Measurements from ENCODE around the gene FAM47E. TPM values are rescaled to one million over a fixed set of nuclear protein-coding genes. Genes with fewer than 3 reads are reported as not detected.

The FAM47E gene
- total and polyA plus RNA-seq, 2 of the 8 experiments (the other 6 are each of a cell fraction or from before 2014, with no cell fraction given) = 1.3 to 1.4 TPM

GRCh38 chr4:76246025-76246424, 5.5 kb upstream of the FAM47E start:
- no peak for DNase-seq (ENCODE audit: low read depth in 1 of 2, low spot score in 2 of 2)
- no peak overlapping the region for H2BK15ac ChIP-seq (ENCODE audit: low read length)
- H4K91ac ChIP-seq (replicated peaks; ENCODE audit: insufficient read length, low read length) = no peak overlapping the region
- H3K9me3 ChIP-seq (ENCODE audit: insufficient read depth in 2 of 2, low read depth in 1 of 2, low read length in 1 of 2) = no peaks in the 10 kb centered on the region; a peak in 1 of 4 replicates
- CTCF ChIA-PET (ENCODE audit: partially characterized antibody) = interaction anchor here (1.0 to 1.5 kb wide), 2 partner anchors 11 to 66 kb away, joined by 3 to 4 read pairs; no protein-coding TSS in a partner anchor
- no peak overlapping the region for H3K27ac ChIP-seq (ENCODE audit: low read depth, low read length)
- H2BK12ac ChIP-seq (ENCODE audit: low read depth, low read length) = no peak overlapping the region
- H3K9ac ChIP-seq (replicated peaks in 1 of 4; ENCODE audit: extremely low read depth in 1 of 4, low read depth in 3 of 4, low read length in 3 of 4) = no peak overlapping the region
- H4K8ac ChIP-seq (ENCODE audit: extremely low read depth, insufficient read depth, low read length) = no peak overlapping the region
- H3K79me2 ChIP-seq (ENCODE audit: control insufficient read depth in 1 of 2, insufficient read depth in 2 of 2, low read length in 2 of 2) = no peaks in the 10 kb centered on the region
- no peak overlapping the region for H2AK5ac ChIP-seq (ENCODE audit: low read depth, low read length)
- POLR2A ChIA-PET (ENCODE audit: partially characterized antibody) = interaction anchor here (0.9 to 1.2 kb wide), 2 partner anchors 25 to 33 kb away, joined by 3 read pairs; no protein-coding TSS in a partner anchor
- H4K20me1 ChIP-seq (replicated peaks in 1 of 2; ENCODE audit: control insufficient read depth in 1 of 2, insufficient read depth in 2 of 2, low read length in 2 of 2) = no peaks in the 10 kb centered on the region
- H4K5ac ChIP-seq (ENCODE audit: insufficient read length, low read depth, low read length) = no peak overlapping the region
- no peak for FAIRE-seq
- no peak overlapping the region for H3K18ac ChIP-seq (ENCODE audit: extremely low read depth, low read length)
- H2BK20ac ChIP-seq (ENCODE audit: low read length) = no peak overlapping the region
- H3K36me3 ChIP-seq (ENCODE audit: control insufficient read depth in 2 of 4, insufficient read depth in 4 of 4, low read length in 3 of 4) = no peaks in the 10 kb centered on the region
- H3K4me2 ChIP-seq (ENCODE audit: insufficient read depth in 1 of 2, low read depth in 2 of 2, low read length in 2 of 2) = no peak overlapping the region
- no peak overlapping the region for H3K4me3 ChIP-seq (ENCODE audit: extremely low read depth in 1 of 4, insufficient read depth in 2 of 4, low read depth in 3 of 4, low read length in 4 of 4)
- peaks cover 0 to 2% (median under 1%) of the 10 kb centered on the region in 4 experiments; a peak in 3 of 7 replicates for H3K27me3 ChIP-seq (replicated peaks in 1 of 4; ENCODE audit: control insufficient read depth in 3 of 4, extremely low read depth in 1 of 4, insufficient read depth in 3 of 4, low read length in 3 of 4)
- H3K56ac ChIP-seq (replicated peaks; ENCODE audit: insufficient read length, low read depth, low read length) = no peak overlapping the region
- H3K14ac ChIP-seq (ENCODE audit: insufficient read length) = no peak overlapping the region
- no peak overlapping the region for H3K23ac ChIP-seq (ENCODE audit: insufficient read length)
- no peak overlapping the region for H3K4ac ChIP-seq (replicated peaks; ENCODE audit: insufficient read length, low read depth, low read length)
- H3K23me2 ChIP-seq (ENCODE audit: low read depth, low read length) = no peaks in the 10 kb centered on the region
- H3K4me1 ChIP-seq (replicated peaks in 1 of 4; ENCODE audit: control insufficient read depth in 3 of 4, insufficient read depth in 4 of 4, low read length in 3 of 4) = peaks cover 0 to 2% (median under 1%) of the 10 kb centered on the region in 4 experiments; a peak in 5 of 7 replicates
- no peak overlapping the region for H2BK120ac ChIP-seq (replicated peaks; ENCODE audit: low read depth, low read length)
- H3K79me1 ChIP-seq (ENCODE audit: low read depth, low read length) = no peaks in the 10 kb centered on the region
- H2BK5ac ChIP-seq (ENCODE audit: low read depth, low read length) = no peak overlapping the region
- 81% methylated on average over 1 of the region's 1 CpG; no CpG with 5 or more reads in 1 of the 2 experiments for WGBS, 2 experiments (ENCODE audit: extremely low coverage in 1 of 2, insufficient coverage in 1 of 2, insufficient read length in 1 of 2, insufficient replicate concordance in 2 of 2, low coverage in 1 of 2, low lambda C conversion rate in 2 of 2, missing lambda C conversion rate in 1 of 2)
- H2AFZ ChIP-seq (ENCODE audit: low read length) = no peak overlapping the region
- TF ChIP-seq CEBPB (IDR thresholded peaks at IDR 0.05; ENCODE audit: low read depth, low read length) (no peak), RAD21 (IDR thresholded peaks at IDR 0.05 in 1 of 2, conservative IDR thresholded peaks at IDR 0.05 in 1 of 2; ENCODE audit: low read depth in 2 of 2, low read length in 2 of 2) (peak in 1 of 2 experiments; percentile 38; a peak in 2 of 4 replicates)

All from H1 (cell line).